NCI-H524 treated with DMSO at 0.1 percent for 48 hours (cell line): ENCODE results near the gene ERVFRD-1.
"Not testable (repeated sequence)": the region's sequence is repeated elsewhere in the genome, so short reads cannot be mapped to it uniquely, and the experiment has no call there.

ENCODE experiments used
- DNase-seq: peaks from one replicate; lab custom pipeline; 2025; lab: John Stamatoyannopoulos, UW

Gene ERVFRD-1

GRCh38 chr6:11087141-11087812 lies 24.2 kb downstream of the ERVFRD-1 start:
- not testable (repeated sequence) for DNase-seq

- no peak for DNase-seq
Measured at GRCh38 chr6:11085758-11086435, 25.6 kb downstream of the ERVFRD-1 start.

DNA sequence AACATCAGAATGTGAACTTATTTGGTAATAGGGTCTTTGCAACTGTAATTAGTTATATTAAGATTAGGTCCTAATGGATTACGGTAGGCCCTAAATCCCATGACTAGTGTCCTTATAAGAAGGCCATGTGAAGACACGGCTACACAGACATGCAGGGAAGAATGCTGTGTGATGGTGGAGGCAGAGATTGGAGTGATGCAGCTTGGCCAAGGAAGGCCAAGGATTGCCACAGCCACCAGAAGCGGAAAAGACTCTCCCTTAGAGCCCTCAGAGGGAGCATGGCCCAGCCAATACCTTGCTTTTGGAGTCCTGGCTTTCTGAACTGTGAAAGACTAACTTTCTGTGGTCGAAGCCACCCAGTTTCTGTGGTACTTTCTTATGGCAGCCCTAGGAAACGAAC lies 27.6 kb downstream of the ERVFRD-1 start:
- no peak for DNase-seq

- DNase-seq = no peak
Measured at GRCh38 chr6:11083491-11083890, 28.0 kb downstream of the ERVFRD-1 start.

- no peak for DNase-seq
Measured at GRCh38 chr6:11080296-11080695, 31.2 kb downstream of the ERVFRD-1 start.

DNA sequence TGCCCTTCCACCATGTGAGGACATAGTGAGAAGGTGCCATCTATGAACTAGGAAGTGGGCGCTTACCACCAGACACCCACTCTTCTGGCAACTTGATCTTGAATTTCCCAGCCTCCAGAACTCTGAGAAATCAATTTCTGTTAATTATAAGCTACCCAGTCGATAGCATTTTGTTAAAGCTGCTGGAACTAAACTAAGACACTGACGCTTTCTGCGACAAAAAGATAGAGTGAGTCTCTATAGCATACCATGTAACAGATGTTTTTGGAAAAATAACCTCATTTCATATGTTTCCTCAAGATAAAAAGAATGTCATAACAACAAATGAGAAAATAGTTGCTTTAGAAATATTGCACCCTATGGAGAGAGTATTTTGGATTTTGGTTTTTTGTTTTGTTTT lies 33.3 kb downstream of the ERVFRD-1 start:
- DNase-seq = no peak

DNA sequence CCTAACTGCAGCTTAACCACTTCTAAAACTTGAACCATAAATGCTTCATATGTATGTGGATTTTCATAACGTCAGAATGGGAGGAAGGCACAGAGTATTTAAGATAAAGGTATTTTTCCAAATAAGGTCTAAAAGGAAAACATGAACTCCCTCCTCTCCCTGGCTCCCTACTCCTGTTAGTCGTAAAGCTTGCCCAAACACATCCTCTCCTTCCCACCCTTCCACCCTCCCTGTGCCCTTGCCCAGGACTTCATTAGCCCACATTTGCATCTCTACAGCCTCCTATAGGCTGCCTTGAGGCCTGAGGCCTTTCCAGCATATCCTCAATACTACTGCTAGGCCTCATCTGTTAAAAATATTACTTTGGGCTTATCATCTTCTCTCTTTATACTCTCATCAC lies 35.0 kb downstream of the ERVFRD-1 start:
- DNase-seq = no peak

- no peak for DNase-seq
Measured at GRCh38 chr6:11072101-11072500, 39.4 kb downstream of the ERVFRD-1 start.

DNA sequence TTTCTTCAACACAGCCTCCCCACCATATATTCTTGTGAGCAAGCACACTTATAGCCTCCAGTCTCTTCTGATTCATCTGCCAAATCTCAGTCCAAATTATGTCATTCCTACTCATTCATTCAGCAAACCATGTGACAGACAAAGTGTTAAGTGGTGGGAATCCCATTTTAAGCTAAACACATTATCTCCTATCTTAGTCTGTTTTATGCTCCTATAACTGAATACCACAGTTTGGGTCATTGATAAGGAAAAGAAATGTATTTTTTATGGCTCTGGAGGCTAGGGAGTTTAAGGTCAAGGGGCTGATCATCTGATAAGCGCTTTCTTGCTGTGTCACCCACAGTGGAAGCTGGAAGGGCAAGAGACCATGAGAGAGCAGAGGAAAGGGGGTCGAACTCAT lies 41.8 kb downstream of the ERVFRD-1 start:
- DNase-seq = no peak

GRCh38 chr6:11067348-11067747 lies 44.2 kb downstream of the ERVFRD-1 start:
- DNase-seq = no peak

GRCh38 chr6:11066505-11067347 lies 44.8 kb downstream of the ERVFRD-1 start:
- DNase-seq = no peak

- DNase-seq = no peak
Measured at GRCh38 chr6:11065436-11066202, 45.9 kb downstream of the ERVFRD-1 start.

- DNase-seq = peak; percentile 21
Measured at GRCh38 chr6:11064836-11065235, 46.7 kb downstream of the ERVFRD-1 start.

- DNase-seq = no peak
Measured at GRCh38 chr6:11062715-11063114, 48.8 kb downstream of the ERVFRD-1 start.

DNA sequence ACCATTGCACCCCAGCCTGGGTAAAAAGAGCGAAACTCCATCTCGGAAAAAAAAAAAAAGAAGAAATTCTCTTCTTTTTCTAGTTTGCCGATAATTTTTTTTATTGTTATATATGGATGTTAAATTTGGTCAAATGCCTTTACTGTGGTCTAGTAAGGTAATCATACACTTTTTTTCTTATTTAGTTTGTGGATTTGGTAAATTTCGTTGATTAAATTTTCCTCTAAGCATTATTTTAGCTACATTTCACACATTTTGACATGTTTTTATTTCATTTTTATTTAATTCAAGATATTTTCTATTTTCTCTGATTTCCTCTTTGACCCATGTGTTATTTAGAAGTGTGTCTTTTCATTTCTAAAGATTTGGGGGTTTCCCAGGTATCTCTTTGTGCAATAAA lies 49.4 kb downstream of the ERVFRD-1 start:
- DNase-seq = no peak

DNA sequence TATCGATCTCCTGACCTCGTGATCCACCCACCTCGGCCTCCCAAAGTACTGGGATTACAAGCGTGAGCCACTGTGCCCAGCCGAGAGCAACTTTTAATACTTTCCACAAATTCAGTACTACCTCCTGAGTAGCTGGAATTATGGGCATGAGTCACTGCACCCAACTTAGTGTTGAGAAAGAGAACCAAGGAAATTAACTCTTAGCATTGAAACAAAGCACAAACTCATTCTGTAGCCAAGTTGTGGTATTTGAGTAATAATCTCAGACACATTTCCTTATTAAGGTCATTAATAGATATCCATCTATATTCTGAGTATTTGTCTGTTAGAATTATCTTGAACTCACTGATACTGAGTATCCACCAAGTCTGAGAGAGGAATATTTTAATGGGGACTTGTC lies 53.1 kb downstream of the ERVFRD-1 start:
- DNase-seq = no peak

DNA sequence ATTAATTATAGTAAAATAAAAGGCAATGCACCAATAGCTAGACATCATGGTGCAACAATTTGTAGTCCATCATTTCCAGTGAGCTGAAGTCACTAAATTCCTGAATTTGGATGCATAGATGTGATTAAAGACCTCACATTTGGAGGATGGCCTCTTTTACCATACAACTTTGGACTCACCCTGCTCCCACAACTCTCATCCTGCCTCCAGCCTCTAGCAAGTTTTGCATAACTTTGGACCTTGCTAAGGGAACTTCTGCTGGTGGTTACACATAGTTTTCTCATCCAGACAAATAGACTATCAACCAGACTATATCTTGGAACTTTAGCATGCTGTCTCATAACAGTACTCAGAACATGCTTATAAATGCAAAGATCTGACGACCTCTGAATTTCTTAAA lies 54.7 kb downstream of the ERVFRD-1 start:
- DNase-seq = no peak

- no peak for DNase-seq
Measured at GRCh38 chr6:11055127-11055627, 56.3 kb downstream of the ERVFRD-1 start.

DNA sequence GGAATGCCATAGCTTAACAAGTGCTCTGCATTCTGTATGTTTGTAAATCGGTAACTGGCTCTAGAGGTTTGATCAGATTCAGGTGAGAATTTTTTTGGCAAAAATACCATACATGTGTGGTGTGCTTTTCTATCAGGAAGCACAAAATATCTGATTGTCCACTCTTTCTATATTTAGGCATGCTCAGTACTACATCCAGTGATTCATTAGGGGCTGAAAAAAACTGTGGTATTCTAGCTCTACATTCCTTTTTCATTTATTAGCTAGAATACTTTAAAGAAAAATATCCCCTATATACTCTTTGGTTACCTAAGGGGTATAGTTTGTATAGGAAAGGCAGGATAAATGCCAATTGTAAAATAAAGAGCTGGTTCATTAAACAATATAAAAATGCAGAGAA lies 56.8 kb downstream of the ERVFRD-1 start:
- DNase-seq = no peak

GRCh38 chr6:11053307-11053706 lies 58.2 kb downstream of the ERVFRD-1 start:
- DNase-seq = no peak
